NCI-H2081 treated with DMSO at 0.1 percent for 48 hours (cell line): ENCODE measurements around the gene AGMAT.

Source experiments
- DNase-seq: peaks from one replicate; lab custom pipeline; 2025; lab: John Stamatoyannopoulos, UW

AGMAT gene

DNA sequence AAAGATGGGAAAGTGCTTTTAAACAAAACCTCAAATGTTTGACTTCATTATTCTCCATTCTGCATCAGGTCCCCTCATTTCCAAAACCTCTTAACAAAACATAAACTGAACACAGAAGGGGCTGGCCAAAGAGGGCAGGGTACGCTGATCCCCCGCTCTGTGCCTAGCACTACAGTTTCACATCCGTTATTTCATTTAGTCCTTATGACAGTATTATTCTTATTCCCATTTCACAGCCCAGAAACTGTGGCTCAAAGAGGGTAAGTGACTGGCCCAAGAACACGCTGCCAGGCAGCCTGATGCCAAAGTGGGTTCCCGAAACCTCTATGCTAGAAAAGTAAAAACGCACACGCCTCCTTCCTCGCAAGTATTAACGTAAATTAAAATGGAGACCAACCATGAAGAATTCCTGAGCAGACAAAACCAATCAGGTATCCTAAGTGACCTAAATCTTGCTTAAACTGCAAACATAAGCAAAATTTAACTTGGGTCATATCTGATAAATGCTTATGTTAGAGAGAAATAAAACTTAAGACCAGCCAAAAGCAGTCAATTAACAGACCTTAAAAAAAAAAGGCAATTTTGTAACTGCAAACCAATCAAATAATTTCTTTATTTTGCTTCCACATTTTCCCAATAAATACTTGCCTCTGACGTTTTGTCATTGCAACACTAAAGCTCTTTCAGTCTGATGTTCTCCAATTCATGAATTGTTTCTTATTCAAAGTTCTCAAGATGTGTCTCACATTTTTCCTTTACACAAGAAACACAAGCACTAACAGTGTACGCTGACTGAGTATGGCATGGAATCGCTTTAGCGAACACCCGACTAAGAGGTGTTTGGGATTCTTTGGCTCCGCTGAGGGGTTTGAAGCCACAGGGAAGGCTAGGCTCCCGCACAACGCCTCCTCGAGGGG lies 61.5 kb downstream of the AGMAT start:
- DNase-seq, result no peak

DNA sequence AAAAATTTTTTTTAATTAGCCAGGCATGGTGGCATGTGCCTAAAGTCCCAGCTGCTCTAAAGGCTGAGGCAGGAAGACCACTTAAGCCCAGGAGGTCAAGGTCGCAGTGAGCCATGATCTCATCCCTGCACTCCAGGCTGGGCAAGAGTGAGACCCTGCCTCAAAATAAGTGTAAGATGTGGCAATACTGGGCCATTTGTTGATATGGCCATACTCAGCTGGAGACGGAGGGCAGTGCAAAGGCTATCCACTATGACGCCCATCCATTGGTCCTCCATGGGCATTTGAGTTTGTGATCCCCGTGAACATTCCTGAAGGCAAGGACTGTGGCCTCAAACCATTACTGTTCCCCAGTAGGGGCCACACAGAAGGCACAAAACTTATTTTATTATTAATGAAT lies 62.3 kb downstream of the AGMAT start:
- DNase-seq, result no peak
